ENCODE measurements around the gene GABPB2.

The GABPB2 gene

GRCh38 chr1:151157067-151157531, 86.5 kb downstream of the GABPB2 start:
- in situ Hi-C loops (cut with MboI; ENCODE audit: low sequenced_read_pairs, unreplicated experiment): loop anchor here (10.0 kb wide), 1 partner anchor 62 kb away; no protein-coding TSS in a partner anchor
- no peak for TF ChIP-seq CTCF (IDR thresholded peaks at IDR 0.05; ENCODE audit: borderline replicate concordance, control extremely low read depth, extremely low read depth, insufficient read depth, missing control alignments)
- no peak for DNase-seq (ENCODE audit: low spot score)

DNA sequence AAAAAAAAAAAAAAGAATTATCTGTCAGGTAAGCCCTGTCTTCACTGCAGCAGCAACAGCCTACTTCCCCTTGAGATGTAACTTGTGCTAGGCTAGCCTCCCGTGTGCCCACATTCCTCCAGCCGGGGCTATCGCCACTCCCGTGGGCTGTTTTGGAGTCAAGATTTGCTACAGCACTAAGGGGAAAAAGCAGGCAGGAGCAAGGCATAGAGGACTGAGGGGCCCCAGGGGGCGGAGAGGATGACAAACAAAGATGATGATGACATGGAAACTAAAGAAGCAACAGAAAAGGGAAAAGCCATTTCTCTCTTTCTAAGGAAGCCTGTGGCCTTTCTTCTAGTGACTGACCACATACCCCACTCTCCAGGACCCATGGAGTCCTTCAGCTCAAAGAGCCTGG, 87.8 kb downstream of the GABPB2 start:
- TF ChIP-seq CTCF (IDR thresholded peaks at IDR 0.05; ENCODE audit: borderline replicate concordance, control extremely low read depth, extremely low read depth, insufficient read depth, missing control alignments): no peak
- DNase-seq (ENCODE audit: low spot score): no peak
- in situ Hi-C loops (cut with MboI; ENCODE audit: low sequenced_read_pairs, unreplicated experiment): loop anchor here (10.0 kb wide), 1 partner anchor 64 kb away; no protein-coding TSS in a partner anchor

GRCh38 chr1:151158751-151159251, 88.2 kb downstream of the GABPB2 start:
- TF ChIP-seq CTCF (IDR thresholded peaks at IDR 0.05; ENCODE audit: borderline replicate concordance, control extremely low read depth, extremely low read depth, insufficient read depth, missing control alignments): no peak
- DNase-seq (ENCODE audit: low spot score): no peak

GRCh38 chr1:151159373-151159772, 88.8 kb downstream of the GABPB2 start:
- DNase-seq (ENCODE audit: low spot score): no peak
- in situ Hi-C loops (cut with MboI; ENCODE audit: low sequenced_read_pairs, unreplicated experiment): loop anchor here (10.0 kb wide), 1 partner anchor 65 kb away; no protein-coding TSS in a partner anchor
- TF ChIP-seq CTCF (IDR thresholded peaks at IDR 0.05; ENCODE audit: borderline replicate concordance, control extremely low read depth, extremely low read depth, insufficient read depth, missing control alignments): no peak

More at GRCh38 chr1:151158751-151159251, 88.2 kb downstream of the GABPB2 start:
- in situ Hi-C loops (cut with MboI; ENCODE audit: low sequenced_read_pairs, unreplicated experiment): loop anchor here (10.0 kb wide), 1 partner anchor 64 kb away; no protein-coding TSS in a partner anchor

- in situ Hi-C loops (cut with MboI; ENCODE audit: low sequenced_read_pairs, unreplicated experiment): no loop called here
- TF ChIP-seq CTCF (IDR thresholded peaks at IDR 0.05; ENCODE audit: borderline replicate concordance, control extremely low read depth, extremely low read depth, insufficient read depth, missing control alignments): no peak
Measured at GRCh38 chr1:151164732-151165280, 94.2 kb downstream of the GABPB2 start.

GRCh38 chr1:151165281-151165737, 94.7 kb downstream of the GABPB2 start:
- no peak for DNase-seq (ENCODE audit: low spot score)
- no peak for TF ChIP-seq CTCF (IDR thresholded peaks at IDR 0.05; ENCODE audit: borderline replicate concordance, control extremely low read depth, extremely low read depth, insufficient read depth, missing control alignments)
- in situ Hi-C loops (cut with MboI; ENCODE audit: low sequenced_read_pairs, unreplicated experiment): no loop called here

More at GRCh38 chr1:151164732-151165280, 94.2 kb downstream of the GABPB2 start:
- DNase-seq (ENCODE audit: low spot score): no peak
